HG03196 (cell line): Measurements from ENCODE around the gene PPP1R3F.
"Not testable (repeated sequence)": the region's sequence is repeated elsewhere in the genome, so short reads cannot be mapped to it uniquely, and the experiment has no call there.

Source experiments
- ATAC-seq: cut with Tn5 transposase; IDR thresholded peaks from one replicate; pipeline ENCODE4 v1.9.1; 2021; ENCODE audit not compliant: unreplicated experiment

The PPP1R3F gene

DNA sequence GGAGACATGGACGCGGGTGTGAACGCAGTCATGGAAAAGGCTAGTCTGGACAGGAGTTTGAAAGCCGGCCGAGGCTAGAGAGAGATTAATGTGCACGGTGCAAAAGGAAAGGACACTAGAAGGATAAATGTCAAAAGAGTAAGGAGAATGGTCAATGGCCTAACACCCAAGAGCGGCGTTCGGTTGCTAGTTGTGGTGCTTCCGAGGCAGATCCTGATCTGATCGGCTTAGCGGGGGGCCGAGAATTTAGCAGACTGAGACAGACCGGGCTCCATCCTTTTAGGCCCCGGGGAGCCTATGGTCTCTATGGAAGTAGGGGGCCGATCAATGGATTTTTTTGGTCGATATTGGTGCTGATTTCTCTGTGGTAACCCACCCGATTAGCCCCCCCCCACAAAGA lies 40.8 kb downstream of the PPP1R3F start:
- no peak for ATAC-seq

DNA sequence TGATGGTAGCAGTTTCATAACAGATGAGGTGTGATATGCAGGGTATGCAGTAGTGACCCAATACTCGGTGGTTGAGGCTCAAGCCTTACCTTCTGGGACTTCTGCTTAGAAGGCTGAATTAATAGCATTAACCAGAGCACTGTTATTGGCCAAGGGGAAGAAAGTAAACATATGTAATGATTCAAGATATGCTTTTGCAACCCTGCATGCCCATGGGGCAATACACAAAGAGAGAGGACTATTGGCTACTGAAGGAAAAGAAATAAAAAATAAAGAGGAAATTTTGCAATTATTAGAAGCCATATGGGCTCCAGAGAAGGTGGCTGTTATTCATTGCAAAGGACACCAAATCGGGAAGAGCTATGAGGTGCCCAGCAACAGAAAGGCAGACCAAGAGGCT lies 42.6 kb downstream of the PPP1R3F start:
- no peak for ATAC-seq

DNA sequence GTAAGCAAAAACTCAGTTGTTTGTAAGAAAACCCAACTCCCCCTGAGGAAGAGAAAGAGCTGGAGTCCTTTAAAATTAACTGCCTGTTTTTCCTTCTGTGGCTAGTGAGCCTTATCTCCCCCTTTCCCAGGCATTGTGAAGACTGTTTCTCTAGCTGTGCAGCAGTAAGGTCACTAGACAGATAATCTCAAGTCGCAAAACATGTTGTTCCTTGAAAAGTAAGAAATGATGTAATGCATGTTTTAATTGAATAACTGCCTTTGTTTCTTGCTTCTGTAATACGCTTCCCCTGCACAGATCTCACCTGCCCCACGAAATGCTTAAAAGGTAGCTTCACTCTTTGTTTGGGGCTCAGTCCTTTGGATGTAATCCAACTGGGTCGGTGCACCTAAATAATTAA lies 46.5 kb downstream of the PPP1R3F start:
- no peak for ATAC-seq

DNA sequence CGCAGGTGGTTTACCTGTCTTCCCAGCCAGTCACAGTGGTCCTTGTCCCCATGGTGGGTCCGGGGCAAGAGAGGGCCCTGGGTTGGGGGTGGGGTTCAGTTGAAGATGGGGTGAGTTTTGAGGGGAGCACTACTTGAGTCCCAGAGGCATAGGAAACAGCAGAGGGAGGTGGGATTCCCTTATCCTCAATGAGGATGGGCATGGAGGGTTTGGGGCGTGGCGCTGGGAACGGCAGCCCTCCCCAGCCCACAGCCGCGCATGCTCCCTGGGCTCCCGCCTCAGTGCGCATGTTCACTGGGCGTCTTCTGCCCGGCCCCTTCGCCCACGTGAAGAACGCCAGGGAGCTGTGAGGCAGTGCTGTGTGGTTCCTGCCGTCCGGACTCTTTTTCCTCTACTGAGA lies 52.1 kb downstream of the PPP1R3F start, which contains the start of gene GAGE12J:
Gene GAGE12J, plus strand, starts transcription at position 301 of the 400 bp plus-strand sequence. CDS start 1,157 bp downstream, outside the sequence.
- not testable (repeated sequence) for ATAC-seq

DNA sequence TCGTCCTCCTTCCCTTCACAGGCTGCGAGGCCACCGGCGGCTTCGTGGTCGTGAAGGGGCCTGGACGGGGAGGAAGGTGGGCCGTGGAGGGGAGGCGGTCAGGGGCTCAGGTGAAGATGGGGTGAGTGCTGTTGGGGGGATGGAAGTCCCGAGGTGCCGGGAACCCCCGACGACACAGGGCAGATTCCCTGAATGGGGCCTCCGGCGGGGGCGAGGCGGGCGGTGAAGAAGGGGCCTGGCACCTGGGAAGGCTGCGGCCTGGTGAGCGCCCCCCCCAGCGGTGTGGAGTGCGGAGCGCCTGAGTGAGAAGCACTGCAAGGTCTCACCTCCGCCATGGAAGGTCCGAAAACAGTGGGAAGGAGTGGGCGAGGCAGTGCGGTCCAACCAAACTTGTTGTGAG lies 52.7 kb downstream of the PPP1R3F start:
- not testable (repeated sequence) for ATAC-seq

DNA sequence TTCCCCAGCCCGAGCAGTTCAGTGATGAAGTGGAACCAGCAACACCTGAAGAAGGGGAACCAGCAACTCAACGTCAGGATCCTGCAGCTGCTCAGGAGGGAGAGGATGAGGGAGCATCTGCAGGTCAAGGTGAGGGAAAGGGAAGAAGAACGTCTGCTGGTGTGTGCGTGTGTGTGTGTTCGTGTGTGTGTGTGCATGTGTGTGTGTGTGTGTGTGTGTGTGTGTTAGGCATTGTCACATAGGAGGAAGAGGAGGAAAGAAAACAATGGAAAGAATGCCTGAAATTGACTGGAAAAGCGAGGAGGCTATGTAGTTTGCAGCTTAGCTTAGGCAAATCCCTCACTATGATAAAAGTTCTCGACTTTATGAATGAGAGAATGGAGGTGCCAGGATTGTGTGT lies 54.1 kb downstream of the PPP1R3F start:
- not testable (repeated sequence) for ATAC-seq

DNA sequence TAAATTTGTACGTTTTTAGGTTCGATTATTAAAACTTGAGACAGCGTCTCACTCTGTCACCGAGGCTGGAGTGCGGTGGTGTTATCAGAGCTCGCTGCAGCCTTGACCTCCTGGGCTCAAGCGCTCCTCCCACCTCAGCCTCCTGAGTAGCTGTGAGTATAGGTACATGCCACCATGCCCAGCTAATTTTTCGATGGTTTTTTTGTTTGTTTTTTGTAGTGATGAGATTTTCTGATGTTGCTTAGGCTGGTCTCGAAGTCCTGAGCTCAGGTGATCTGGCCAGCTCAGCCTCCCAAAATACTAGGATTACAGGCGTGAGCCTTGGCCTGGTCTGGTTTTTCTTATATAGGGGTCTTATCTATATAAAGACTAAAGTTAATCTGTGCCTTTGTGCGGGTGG lies 60.8 kb downstream of the PPP1R3F start:
- ATAC-seq = not testable (repeated sequence)

DNA sequence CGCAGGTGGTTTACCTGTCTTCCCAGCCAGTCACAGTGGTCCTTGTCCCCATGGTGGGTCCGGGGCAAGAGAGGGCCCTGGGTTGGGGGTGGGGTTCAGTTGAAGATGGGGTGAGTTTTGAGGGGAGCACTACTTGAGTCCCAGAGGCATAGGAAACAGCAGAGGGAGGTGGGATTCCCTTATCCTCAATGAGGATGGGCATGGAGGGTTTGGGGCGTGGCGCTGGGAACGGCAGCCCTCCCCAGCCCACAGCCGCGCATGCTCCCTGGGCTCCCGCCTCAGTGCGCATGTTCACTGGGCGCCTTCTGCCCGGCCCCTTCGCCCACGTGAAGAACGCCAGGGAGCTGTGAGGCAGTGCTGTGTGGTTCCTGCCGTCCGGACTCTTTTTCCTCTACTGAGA lies 61.7 kb downstream of the PPP1R3F start, which contains the start of gene GAGE13:
Gene GAGE13, plus strand, starts transcription at position 301 of the 400 bp plus-strand sequence. CDS start 1,156 bp downstream, outside the sequence.
- not testable (repeated sequence) for ATAC-seq

DNA sequence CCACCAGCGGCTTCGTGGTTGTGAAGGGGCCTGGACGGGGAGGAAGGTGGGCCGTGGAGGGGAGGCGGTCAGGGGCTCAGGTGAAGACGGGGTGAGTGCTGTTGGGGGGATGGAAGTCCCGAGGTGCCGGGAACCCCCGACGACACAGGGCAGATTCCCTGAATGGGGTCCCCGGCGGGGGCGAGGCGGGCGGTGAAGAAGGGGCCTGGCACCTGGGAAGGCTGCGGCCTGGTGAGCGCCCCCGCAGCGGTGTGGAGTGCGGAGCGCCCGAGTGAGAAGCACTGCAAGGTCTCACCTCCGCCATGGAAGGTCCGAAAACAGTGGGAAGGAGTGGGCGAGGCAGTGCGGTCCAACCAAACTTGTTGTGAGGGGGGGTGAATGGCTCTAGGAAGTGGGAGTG lies 62.2 kb downstream of the PPP1R3F start:
- ATAC-seq = not testable (repeated sequence)
